ENCODE results near the gene FAM149A. TPM values are rescaled to one million over a fixed set of nuclear protein-coding genes. Genes with fewer than 3 reads are reported as not detected.

The FAM149A gene
- total and polyA plus RNA-seq, 12 donors: 1.3 to 6.8 (median 3.3) TPM

GRCh38 chr4:186221624-186222023 is 117.1 kb downstream of the FAM149A start:
- no peaks in the 10 kb centered on the region for H3K36me3 ChIP-seq (replicated peaks in 1 of 2)
- no peak for DNase-seq
- TF ChIP-seq CTCF (IDR thresholded peaks at IDR 0.05) (no peak), POLR2A (IDR thresholded peaks at IDR 0.05) (no peak)
- no peak overlapping the region for H3K4me3 ChIP-seq
- intact Hi-C loops (cut with DNase I): no loop called here
- H3K27me3 ChIP-seq: no peaks in the 10 kb centered on the region
- no peaks in the 10 kb centered on the region for H3K9me3 ChIP-seq (replicated peaks in 1 of 3)
- WGBS, 4 donors: 84 to 96% (median 86%) methylated on average over 1 of the region's 1 CpG
- no peaks in the 10 kb centered on the region for H3K4me1 ChIP-seq (replicated peaks in 1 of 2)
- H3K27ac ChIP-seq: no peak overlapping the region

Small RNA genes within 50 kb of the gene (small RNA-seq; reads per million reads assigned to genes)
- 0 reads per million in 2 donors for gene RF00322

Other genes starting within 250 kb of the FAM149A start
- 10 to 100 TPM in 7 of 9 donors, 1 to 10 TPM in 2; 7.0 to 27.2 (median 14.0) TPM for gene TLR3, start 35.5 kb upstream of the FAM149A start, total RNA-seq
- 10 to 100 TPM in 1 of 3 donors, 1 to 10 TPM in 2; 1.3 to 17.9 (median 1.9) TPM for gene TLR3, start 35.5 kb upstream of the FAM149A start, polyA plus RNA-seq
- 100 to 1,000 TPM in 2 of 9 donors, 10 to 100 TPM in 7; 11.5 to 106 (median 67.6) TPM for gene CYP4V2, start 86.9 kb downstream of the FAM149A start, total RNA-seq
- gene CYP4V2, start 86.9 kb downstream of the FAM149A start, polyA plus RNA-seq: 10 to 100 TPM; 32.3 to 40.9 (median 39.8) TPM
- 1 to 10 TPM in 3 of 9 donors, under 1 TPM in 6; 0.35 to 1.8 (median 0.77) TPM for gene KLKB1, start 122.8 kb downstream of the FAM149A start, total RNA-seq
- gene KLKB1, start 122.8 kb downstream of the FAM149A start, polyA plus RNA-seq: 1 to 10 TPM in 2 of 3 donors, under 1 TPM in 1; 0.38 to 5.9 (median 4.7) TPM
- under 1 TPM in 3 of 9 donors, not detected in 6; 0.07 to 0.19 (median 0.11) TPM for gene F11, start 161.5 kb downstream of the FAM149A start, total RNA-seq
- gene F11, start 161.5 kb downstream of the FAM149A start, polyA plus RNA-seq: under 1 TPM in 1 of 3 donors, not detected in 2; 0.17 TPM

All from adrenal gland (tissue), 12 donors.